NCI-H2081 treated with DMSO at 0.1 percent for 48 hours (cell line): Measurements from ENCODE around the gene EFNA3.

ENCODE experiments used
- DNase-seq: peaks from one replicate; lab custom pipeline; 2025; lab: John Stamatoyannopoulos, UW

EFNA3 gene

DNA sequence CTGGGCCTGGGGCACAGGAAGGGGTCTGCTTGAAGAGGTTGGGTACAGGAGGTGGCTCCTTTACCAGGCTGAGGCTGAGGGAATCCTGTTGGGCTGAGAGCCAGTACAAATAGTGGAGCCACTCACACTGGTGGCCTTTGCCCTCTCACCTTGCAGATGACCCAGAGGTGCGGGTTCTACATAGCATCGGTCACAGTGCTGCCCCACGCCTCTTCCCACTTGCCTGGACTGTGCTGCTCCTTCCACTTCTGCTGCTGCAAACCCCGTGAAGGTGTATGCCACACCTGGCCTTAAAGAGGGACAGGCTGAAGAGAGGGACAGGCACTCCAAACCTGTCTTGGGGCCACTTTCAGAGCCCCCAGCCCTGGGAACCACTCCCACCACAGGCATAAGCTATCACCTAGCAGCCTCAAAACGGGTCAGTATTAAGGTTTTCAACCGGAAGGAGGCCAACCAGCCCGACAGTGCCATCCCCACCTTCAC is 55.2 kb downstream of the EFNA3 start:
- no peak for DNase-seq

DNA sequence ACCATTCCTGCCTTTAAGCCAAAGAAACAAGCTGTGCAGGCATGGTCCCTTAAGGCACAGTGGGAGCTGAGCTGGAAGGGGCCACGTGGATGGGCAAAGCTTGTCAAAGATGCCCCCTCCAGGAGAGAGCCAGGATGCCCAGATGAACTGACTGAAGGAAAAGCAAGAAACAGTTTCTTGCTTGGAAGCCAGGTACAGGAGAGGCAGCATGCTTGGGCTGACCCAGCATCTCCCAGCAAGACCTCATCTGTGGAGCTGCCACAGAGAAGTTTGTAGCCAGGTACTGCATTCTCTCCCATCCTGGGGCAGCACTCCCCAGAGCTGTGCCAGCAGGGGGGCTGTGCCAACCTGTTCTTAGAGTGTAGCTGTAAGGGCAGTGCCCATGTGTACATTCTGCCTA is 55.7 kb downstream of the EFNA3 start:
- no peak for DNase-seq

DNA sequence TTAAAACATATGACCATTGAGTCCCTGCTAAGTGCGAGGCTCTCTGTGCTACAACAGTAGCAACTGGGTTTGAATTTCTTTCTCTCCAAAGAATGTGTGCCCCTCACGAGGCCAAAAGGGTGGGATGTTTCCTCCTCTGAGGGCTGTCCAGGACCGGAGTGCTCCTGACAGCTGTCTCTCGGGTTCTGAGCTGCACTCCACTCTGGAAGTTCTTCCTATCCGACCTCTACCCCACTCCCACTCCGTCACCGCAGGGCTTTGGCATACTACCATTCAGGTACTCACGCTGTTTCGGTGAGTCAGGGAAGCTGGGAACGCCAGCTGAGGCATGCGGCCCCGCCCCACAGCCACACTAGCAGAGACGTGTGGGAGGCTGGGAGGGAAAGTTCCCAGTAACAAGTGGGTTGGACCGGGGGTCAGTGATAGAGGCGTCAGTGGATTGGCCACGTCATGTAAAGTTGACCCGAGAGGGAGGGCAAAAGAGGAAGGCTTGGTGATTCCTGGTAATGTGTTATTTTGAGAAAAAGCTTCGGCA is 56.3 kb downstream of the EFNA3 start:
- no peak for DNase-seq

DNA sequence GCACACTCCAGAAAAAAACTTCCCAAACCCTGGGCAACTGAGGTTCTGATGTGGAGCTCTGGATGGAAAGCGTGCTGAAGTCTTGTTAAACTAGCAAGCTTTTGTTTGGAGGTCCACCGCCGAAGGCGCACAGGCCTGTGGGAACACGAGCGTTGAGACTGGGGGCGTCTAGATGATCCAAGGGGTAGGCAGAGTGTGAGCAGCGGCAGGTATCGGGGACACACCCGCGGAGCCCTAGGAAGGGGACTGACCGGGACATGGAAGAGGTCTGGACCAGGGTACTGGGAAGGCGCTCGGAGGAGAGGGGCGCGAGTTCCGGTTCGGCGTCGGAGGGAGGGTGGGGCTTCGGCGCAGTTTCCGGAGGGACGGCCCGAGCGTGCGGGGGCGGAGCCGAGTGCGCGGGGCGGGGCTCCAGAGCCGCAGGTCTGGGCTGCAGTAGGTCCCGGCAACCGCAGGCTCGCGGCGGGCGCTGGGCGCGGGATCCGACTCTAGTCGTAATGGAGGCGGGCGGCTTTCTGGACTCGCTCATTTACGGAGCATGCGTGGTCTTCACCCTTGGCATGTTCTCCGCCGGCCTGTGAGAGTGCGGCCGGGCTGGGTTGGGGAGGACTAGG is 56.9 kb downstream of the EFNA3 start, which contains the start of gene SLC50A1:
Gene SLC50A1 (plus strand): TSS at position 438 of the 614 bp plus-strand sequence. CDS start 60 bp downstream, at position 498.
- peak; percentile 80 for DNase-seq

DNA sequence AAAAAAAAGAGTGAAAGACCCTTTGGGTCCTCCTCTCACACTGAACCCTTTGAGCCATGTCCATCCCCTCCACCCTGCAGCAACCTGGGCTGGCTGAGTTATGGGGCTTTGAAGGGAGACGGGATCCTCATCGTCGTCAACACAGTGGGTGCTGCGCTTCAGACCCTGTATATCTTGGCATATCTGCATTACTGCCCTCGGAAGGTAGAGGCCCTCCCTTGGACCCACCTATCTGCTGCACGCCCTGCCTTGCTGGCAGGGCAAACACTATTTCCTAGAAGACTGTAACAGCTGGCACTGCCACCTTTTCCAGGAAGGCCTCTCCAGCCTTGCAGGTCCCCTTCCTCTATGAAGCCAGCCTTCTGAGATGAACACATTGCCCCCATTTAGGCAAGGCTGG is 58.1 kb downstream of the EFNA3 start:
- no peak for DNase-seq
